Upper lobe of left lung (tissue), 4 donors: ENCODE results near the gene HELZ2.
"Not testable (repeated sequence)": the region's sequence is repeated elsewhere in the genome, so short reads cannot be mapped to it uniquely, and the experiment has no call there.

Source experiments
- EP300 ChIP-seq, 4 donors: sonication (generic); formaldehyde crosslinking; IDR thresholded peaks; one replicate each; pipeline ENCODE4 v1.5.1; 2017; ENCODE audit warnings: antibody characterized with exemption in 4 of 4, control low read depth in 2 of 4
- POLR2A ChIP-seq, 4 donors: fragments of 450-650 bp; IDR thresholded peaks; one replicate each; pipeline ENCODE4 v1.5.1; 2016 to 2017; ENCODE audit warnings: antibody characterized with exemption in 4 of 4, mild to moderate bottlenecking in 2 of 4
- POLR2AphosphoS5 ChIP-seq, 2 donors: sonication (generic); formaldehyde crosslinking; IDR thresholded peaks; one replicate each; pipeline ENCODE4 v1.5.1; 2017; ENCODE audit warnings: antibody characterized with exemption in 2 of 2
- TF ChIP-seq, protein P1 (sequence below), 6 experiments: fragments of 450-650 bp in 4 of 6; fragments of 200-600 bp in 2 of 6; sonication (generic) in 2 of 6; IDR thresholded peaks; one replicate each; pipeline ENCODE4 v1.5.1; 2016 to 2019; ENCODE audit warnings: antibody characterized with exemption in 6 of 6

- TF ChIP-seq, protein P1, sequence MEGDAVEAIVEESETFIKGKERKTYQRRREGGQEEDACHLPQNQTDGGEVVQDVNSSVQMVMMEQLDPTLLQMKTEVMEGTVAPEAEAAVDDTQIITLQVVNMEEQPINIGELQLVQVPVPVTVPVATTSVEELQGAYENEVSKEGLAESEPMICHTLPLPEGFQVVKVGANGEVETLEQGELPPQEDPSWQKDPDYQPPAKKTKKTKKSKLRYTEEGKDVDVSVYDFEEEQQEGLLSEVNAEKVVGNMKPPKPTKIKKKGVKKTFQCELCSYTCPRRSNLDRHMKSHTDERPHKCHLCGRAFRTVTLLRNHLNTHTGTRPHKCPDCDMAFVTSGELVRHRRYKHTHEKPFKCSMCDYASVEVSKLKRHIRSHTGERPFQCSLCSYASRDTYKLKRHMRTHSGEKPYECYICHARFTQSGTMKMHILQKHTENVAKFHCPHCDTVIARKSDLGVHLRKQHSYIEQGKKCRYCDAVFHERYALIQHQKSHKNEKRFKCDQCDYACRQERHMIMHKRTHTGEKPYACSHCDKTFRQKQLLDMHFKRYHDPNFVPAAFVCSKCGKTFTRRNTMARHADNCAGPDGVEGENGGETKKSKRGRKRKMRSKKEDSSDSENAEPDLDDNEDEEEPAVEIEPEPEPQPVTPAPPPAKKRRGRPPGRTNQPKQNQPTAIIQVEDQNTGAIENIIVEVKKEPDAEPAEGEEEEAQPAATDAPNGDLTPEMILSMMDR (IDR thresholded peaks at IDR 0.05): peak in 3 of 6 experiments; percentile 39 to 67 (median 64)
- not testable (repeated sequence) for TF ChIP-seq POLR2A, POLR2AphosphoS5, EP300 (IDR thresholded peaks at IDR 0.05)
Measured at GRCh38 chr20:63613863-63614594, 40.0 kb upstream of the HELZ2 start.
